Measurements from ENCODE around the gene AIG1. TPM values are rescaled to one million over a fixed set of nuclear protein-coding genes. Genes with fewer than 3 reads are reported as not detected.
"Not testable (repeated sequence)": the region's sequence is repeated elsewhere in the genome, so short reads cannot be mapped to it uniquely, and the experiment has no call there.

AIG1 gene
- total RNA-seq, 2 experiments from 2014 or later: 21.2 to 22.8 TPM

DNA sequence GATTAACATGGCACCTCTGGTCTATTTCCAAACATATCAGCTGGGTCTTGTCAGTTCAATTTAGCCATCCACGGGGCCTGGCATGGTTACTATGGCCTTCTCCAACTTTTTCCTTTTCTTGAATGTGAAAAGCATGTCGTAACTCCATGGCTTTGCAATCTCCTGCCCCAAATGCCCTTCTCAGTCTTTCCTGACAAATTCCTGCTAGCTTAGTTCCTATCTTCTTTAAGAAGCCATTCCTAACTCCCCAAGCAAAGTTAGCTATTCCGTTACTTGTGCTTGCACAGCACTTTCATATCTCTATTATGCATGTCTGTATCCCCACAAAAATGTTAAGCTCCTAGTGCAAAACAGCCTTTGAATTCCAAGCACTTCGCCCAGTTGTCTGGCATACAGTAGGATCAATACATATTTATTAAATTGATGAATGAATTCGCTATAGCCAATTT is 105.6 kb downstream of the AIG1 start:
- Mint-ChIP-seq H3K9me3 (ENCODE audit: low read depth) (no peaks in the 10 kb centered on the region), H3K27me3 (no peaks in the 10 kb centered on the region), H3K27ac (no peak overlapping the region), H3K4me3 (no peak overlapping the region), H3K36me3 (ENCODE audit: low read depth) (peaks cover 13% of the 10 kb centered on the region), H3K4me1 (no peaks in the 10 kb centered on the region)
- ChIA-PET POLR2A (no interaction called here), CTCF (interaction anchor here (0.7 kb wide), 1 partner anchor 77 kb away, joined by 4 read pairs; no protein-coding TSS in a partner anchor)
- DNase-seq (no peak), ATAC-seq (no peak)
- intact Hi-C loops (cut with DNase I, micrococcal nuclease): no loop called here

DNA sequence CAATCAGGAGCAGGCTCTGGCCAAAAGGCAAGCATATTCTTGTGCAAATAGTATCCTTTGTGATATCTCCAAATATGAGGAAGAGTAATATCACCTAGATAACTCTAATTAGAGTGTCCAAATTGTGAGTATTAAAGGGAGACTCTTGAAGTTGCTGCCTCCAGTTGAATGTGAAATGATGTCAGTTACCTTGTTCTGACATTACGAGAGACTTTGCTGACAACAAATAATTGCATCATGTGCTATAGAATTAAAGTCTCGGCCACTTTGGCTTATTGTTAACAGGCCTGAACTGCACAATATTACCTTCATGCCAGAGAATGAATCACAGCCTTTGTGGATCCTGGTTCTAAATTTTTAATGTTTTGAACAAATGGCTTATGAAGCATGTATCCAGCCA is 106.5 kb downstream of the AIG1 start:
- ATAC-seq: no peak
- no peaks in the 10 kb centered on the region for H3K4me1 Mint-ChIP-seq
- ChIA-PET POLR2A (no interaction called here), CTCF (no interaction called here)
- H3K27ac Mint-ChIP-seq: no peak overlapping the region
- H3K4me3 Mint-ChIP-seq: no peak overlapping the region
- DNase-seq: no peak
- H3K9me3 Mint-ChIP-seq (ENCODE audit: low read depth): peaks cover 6% of the 10 kb centered on the region
- intact Hi-C loops (cut with DNase I, micrococcal nuclease): no loop called here
- no peaks in the 10 kb centered on the region for H3K27me3 Mint-ChIP-seq
- peaks cover 20% of the 10 kb centered on the region for H3K36me3 Mint-ChIP-seq (ENCODE audit: low read depth)

DNA sequence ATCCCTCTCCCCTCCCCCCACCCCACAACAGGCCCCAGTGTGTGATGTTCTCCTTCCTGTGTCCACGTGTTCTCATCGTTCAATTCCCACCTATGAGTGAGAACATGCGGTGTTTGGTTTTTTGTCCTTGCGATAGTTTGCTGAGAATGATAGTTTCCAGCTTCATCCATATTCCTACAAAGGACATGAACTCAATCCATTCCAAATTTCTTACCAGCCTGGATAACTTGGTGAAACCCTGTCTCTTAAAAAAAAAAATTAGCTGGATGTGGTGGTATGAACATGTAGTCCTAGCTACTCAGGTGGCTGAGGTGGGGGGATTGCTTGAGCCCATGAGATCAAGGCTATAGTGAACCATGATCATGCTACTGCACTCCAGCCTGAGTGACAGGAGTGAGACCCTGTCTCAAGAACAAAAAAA is 107.7 kb downstream of the AIG1 start:
- H3K27ac Mint-ChIP-seq; H3K4me1 Mint-ChIP-seq; DNase-seq; intact Hi-C loops (cut with DNase I, micrococcal nuclease); POLR2A ChIA-PET; ATAC-seq; H3K27me3 Mint-ChIP-seq; H3K4me3 Mint-ChIP-seq: not testable (repeated sequence)
- H3K9me3 Mint-ChIP-seq (ENCODE audit: low read depth): peaks cover 11% of the 10 kb centered on the region
- peaks cover 29% of the 10 kb centered on the region for H3K36me3 Mint-ChIP-seq (ENCODE audit: low read depth)
- CTCF ChIA-PET: interaction anchor here (0.6 to 1.6 kb wide), 4 partner anchors 9 to 155 kb away, joined by 3 to 8 read pairs (median 4); no protein-coding TSS in a partner anchor

DNA sequence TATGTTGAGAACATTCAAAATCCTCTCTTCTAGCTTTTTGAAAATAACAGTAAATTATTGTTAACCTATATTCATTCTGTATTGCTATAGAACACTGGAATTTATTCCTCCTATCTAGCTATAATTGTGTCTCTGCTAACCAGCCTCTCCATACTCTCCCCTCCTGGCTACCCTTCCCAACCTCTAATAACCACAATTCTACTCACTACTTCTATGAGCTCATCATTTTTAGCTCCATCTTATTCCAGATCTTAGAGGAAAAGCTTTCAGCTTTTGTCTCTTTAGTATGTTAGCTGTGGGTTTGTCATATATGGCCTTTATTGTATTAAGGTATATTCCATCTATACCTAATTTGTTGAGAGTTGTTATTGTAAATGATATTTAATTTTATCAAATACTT is 108.8 kb downstream of the AIG1 start:
- no peak for ATAC-seq
- no peak overlapping the region for H3K4me3 Mint-ChIP-seq
- no peaks in the 10 kb centered on the region for H3K4me1 Mint-ChIP-seq
- CTCF ChIA-PET: interaction anchor here (1.1 to 1.6 kb wide), 2 partner anchors 10 to 12 kb away, joined by 4 to 8 read pairs; no protein-coding TSS in a partner anchor
- no peak overlapping the region for H3K27ac Mint-ChIP-seq
- no peak for DNase-seq
- POLR2A ChIA-PET: interaction anchor here (0.5 kb wide), 1 partner anchor 336 kb away, joined by 4 read pairs; no protein-coding TSS in a partner anchor
- intact Hi-C loops (cut with DNase I, micrococcal nuclease): no loop called here
- peaks cover 12% of the 10 kb centered on the region for H3K9me3 Mint-ChIP-seq (ENCODE audit: low read depth)
- H3K27me3 Mint-ChIP-seq: no peaks in the 10 kb centered on the region
- H3K36me3 Mint-ChIP-seq (ENCODE audit: low read depth): peaks cover 35% of the 10 kb centered on the region

DNA sequence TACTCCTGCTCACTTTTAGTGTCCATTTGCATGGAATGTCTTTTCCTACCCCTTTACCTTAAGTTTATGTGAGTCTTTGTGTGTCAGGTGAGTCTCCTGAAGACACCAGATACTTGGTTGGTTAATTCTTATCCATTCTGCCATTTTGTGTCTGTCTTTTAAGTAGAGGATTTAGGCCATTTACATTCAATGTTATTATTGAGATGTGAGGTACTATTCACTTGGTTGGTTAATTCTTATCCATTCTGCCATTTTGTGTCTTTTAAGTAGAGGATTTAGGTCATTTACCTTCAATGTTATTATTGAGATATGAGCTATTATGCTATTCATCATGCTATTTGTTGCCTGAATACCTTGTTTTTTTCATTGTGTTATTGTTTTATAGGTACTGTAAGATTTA is 113.8 kb downstream of the AIG1 start:
- intact Hi-C loops (cut with DNase I, micrococcal nuclease): no loop called here
- CTCF ChIA-PET: interaction anchor here (0.9 to 1.4 kb wide), 2 partner anchors 12 to 14 kb away, joined by 3 to 4 read pairs; no protein-coding TSS in a partner anchor
- peaks cover 46% of the 10 kb centered on the region for H3K36me3 Mint-ChIP-seq (ENCODE audit: low read depth)
- H3K27me3 Mint-ChIP-seq: no peaks in the 10 kb centered on the region
- POLR2A ChIA-PET: no interaction called here
- no peak for DNase-seq
- no peak overlapping the region for H3K27ac Mint-ChIP-seq
- no peak for ATAC-seq
- H3K4me1 Mint-ChIP-seq: no peaks in the 10 kb centered on the region
- H3K9me3 Mint-ChIP-seq (ENCODE audit: low read depth): peaks cover 19% of the 10 kb centered on the region
- no peak overlapping the region for H3K4me3 Mint-ChIP-seq

DNA sequence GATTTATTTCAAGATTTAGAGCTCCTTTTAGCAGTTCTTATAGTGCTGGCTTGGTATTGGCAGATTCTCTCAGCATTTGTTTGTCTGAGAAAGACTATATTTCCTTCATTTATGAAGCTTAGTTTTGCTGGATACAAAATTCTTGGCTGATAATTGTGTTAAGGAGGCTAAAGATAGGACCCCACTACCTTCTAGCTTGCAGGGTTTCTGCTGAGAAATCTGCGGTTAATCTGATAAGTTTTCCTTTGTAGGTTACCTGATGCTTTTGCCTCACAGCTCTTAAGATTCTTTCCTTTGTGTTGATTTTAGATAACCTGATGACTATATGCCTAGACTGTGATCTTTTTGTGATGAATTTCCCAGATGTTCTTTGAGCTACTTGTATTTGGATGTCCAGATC is 114.3 kb downstream of the AIG1 start:
- intact Hi-C loops (cut with DNase I, micrococcal nuclease): no loop called here
- POLR2A ChIA-PET: no interaction called here
- Mint-ChIP-seq H3K36me3 (ENCODE audit: low read depth) (peaks cover 46% of the 10 kb centered on the region), H3K4me1 (no peaks in the 10 kb centered on the region), H3K4me3 (no peak overlapping the region), H3K9me3 (ENCODE audit: low read depth) (peaks cover 19% of the 10 kb centered on the region), H3K27me3 (no peaks in the 10 kb centered on the region), H3K27ac (no peak overlapping the region)
- DNase-seq (no peak), ATAC-seq (no peak)
- CTCF ChIA-PET: interaction anchor here (0.8 to 1.7 kb wide), 5 partner anchors 12 to 484 kb away, joined by 3 to 4 read pairs (median 3); no protein-coding TSS in a partner anchor

DNA sequence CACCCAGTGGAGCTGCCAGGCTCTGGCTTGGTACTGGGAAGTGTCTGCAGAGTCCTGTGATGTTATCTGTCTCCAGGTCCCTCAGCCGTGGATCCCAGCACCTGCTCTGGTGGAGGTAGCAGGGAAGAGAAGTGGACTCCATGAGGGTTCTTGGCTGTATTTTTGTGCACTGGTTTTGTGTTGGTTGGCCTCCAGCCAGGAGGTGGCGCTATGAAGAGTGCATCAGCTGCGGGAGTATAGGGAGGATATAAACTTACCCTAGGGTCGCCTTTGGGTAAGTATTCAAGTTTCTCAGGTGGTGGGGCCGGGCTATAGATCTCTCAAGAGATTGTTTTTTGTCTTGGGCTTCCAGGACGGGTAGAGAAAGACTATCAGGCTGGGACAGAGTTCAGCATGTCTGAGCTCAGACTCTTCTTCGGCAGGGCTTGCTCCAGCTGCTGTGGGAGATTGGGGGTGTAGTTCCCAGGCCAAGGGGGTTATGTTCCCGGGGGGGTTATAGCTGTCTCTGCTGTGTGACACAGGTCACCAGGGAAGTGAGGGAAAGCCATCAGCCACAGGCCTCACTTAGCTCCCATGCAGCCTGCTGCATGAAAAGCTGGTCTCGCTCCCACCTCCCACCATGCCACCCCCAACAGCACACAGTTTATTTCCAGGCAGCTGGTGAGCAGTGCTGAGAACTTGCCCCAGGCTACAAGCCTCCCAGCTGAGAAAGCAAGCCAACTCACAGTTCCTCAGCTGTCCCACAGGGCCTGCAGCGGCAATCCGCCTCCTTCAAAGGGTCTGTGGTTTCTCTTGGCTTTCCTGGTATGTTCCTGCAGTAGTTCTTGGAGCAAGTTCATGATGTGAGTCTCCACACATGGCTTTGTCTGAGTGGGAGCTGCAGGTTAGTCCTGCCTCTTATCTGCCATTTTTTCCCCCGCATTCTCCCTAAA is 115.7 kb downstream of the AIG1 start:
- ChIA-PET POLR2A (interaction anchor here (0.6 kb wide), 1 partner anchor 49 kb away, joined by 9 read pairs; no protein-coding TSS in a partner anchor), CTCF (interaction anchor here (0.6 to 1.7 kb wide), 6 partner anchors 10 to 1038 kb away, joined by 3 to 4 read pairs (median 3); no protein-coding TSS in a partner anchor)
- Mint-ChIP-seq H3K27me3 (no peaks in the 10 kb centered on the region), H3K36me3 (ENCODE audit: low read depth) (peaks cover 46% of the 10 kb centered on the region), H3K4me1 (no peaks in the 10 kb centered on the region), H3K4me3 (no peak overlapping the region), H3K9me3 (ENCODE audit: low read depth) (peaks cover 19% of the 10 kb centered on the region), H3K27ac (no peak overlapping the region)
- intact Hi-C loops (cut with DNase I, micrococcal nuclease): no loop called here
- ATAC-seq (no peak), DNase-seq (peak; percentile 12)

DNA sequence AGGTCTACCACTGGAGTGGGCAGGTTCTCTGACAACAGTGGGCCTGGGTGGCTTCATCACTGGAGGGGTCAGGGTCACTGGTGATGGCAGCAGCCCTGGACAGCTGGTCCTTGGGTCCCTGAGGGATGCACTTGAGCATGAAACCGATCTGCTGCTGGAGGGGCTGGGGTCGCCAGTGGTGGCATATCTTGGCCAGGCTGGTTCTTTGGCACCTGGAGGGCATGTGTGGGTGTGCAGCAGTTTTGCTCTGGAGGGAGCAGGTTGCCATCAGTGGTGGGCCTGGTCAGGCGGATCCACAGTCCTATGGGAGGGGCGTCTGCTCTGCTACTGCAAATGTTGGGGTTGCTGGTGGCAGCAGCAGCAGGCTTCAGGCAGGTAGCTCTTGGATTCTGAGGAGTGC is 117.0 kb downstream of the AIG1 start:
- intact Hi-C loops (cut with DNase I, micrococcal nuclease): no loop called here
- ChIA-PET CTCF (no interaction called here), POLR2A (no interaction called here)
- Mint-ChIP-seq H3K27me3 (no peaks in the 10 kb centered on the region), H3K9me3 (ENCODE audit: low read depth) (peaks cover 12% of the 10 kb centered on the region), H3K36me3 (ENCODE audit: low read depth) (peaks cover 34% of the 10 kb centered on the region), H3K4me3 (no peak overlapping the region), H3K4me1 (no peaks in the 10 kb centered on the region), H3K27ac (no peak overlapping the region)
- DNase-seq (no peak), ATAC-seq (no peak)

DNA sequence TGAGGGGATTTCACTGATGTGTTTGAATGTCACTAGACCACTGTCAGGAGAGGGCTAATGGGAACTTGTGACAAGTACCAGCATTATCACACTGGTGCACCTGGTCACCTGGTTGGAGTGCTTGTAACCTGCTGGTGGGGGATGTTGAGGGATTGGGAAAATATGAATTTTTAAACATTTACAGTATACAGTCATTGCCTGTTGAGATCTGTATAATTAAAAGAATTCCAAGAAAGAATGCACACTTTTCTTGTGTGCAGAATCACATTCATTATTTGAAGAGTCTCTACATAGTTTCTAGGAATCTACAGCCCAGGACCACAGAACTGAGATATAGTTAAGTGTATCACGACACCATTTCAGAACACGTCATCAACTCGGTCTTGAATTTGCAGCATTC is 118.4 kb downstream of the AIG1 start:
- no peaks in the 10 kb centered on the region for H3K27me3 Mint-ChIP-seq
- intact Hi-C loops (cut with DNase I, micrococcal nuclease): no loop called here
- H3K4me1 Mint-ChIP-seq: no peaks in the 10 kb centered on the region
- DNase-seq (no peak), ATAC-seq (no peak)
- peaks cover 25% of the 10 kb centered on the region for H3K36me3 Mint-ChIP-seq (ENCODE audit: low read depth)
- ChIA-PET POLR2A (no interaction called here), CTCF (no interaction called here)
- peaks cover 8% of the 10 kb centered on the region for H3K9me3 Mint-ChIP-seq (ENCODE audit: low read depth)
- H3K27ac Mint-ChIP-seq: no peak overlapping the region
- H3K4me3 Mint-ChIP-seq: no peak overlapping the region

DNA sequence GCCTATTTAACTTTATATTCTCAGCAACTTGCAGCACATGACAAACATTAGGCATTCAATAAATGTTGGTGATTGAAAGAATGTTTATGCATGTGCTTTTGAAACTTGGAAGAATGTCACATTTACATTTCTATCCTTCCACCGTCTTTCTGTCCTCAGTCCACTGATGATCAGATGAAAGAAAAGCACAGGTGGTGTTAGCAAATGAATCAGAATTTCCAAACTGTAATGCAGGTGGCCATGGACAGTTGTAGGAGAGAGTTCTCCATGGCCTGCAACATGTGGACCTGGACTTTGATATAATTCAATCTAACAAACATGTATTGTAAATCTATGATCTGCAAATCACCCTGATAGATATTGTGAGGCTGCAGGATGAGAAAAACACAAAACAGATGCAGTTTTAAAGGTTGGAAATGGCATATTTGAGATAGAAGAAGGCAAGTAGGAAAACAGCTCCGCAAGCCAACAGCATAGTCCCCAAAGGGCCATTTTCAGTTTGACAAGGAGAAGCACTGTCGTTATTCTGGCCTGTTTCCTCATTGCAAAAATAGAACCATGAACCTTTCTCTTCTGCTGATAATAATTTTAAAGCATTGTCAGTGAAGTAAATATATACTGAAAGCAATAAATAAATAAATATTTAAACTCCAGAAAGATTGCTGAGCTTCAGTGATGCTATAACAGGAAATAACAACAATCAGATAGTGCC is 119.4 kb downstream of the AIG1 start:
- Mint-ChIP-seq H3K4me3 (no peak overlapping the region), H3K4me1 (no peaks in the 10 kb centered on the region), H3K36me3 (ENCODE audit: low read depth) (peaks cover 19% of the 10 kb centered on the region), H3K27me3 (no peaks in the 10 kb centered on the region), H3K27ac (no peak overlapping the region), H3K9me3 (ENCODE audit: low read depth) (peaks cover 3% of the 10 kb centered on the region)
- ATAC-seq (no peak), DNase-seq (no peak)
- CTCF ChIA-PET: interaction anchor here (0.5 kb wide), 1 partner anchor 490 kb away, joined by 3 read pairs; no protein-coding TSS in a partner anchor
- intact Hi-C loops (cut with DNase I, micrococcal nuclease): no loop called here
- POLR2A ChIA-PET: no interaction called here

DNA sequence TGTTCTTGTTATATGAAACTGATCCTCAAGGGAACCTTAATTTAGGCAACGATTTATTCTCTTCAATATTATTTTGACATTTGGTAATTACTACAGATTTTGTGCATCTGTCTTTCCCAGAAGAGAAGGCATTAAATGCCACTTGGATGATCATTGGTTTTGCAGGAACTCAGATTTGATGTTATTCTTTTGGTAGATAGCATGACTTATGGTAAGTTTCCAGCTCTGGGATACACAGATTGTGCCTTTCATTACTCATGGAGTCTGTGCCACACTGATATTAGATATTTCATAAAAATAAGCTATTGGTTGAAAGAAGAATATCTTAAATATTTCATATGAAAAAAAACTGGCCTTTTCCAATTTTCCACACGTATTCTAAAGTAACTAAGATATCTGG is 120.1 kb downstream of the AIG1 start:
- Mint-ChIP-seq H3K27me3 (no peaks in the 10 kb centered on the region), H3K4me3 (no peak overlapping the region), H3K27ac (no peak overlapping the region), H3K36me3 (ENCODE audit: low read depth) (peaks cover 14% of the 10 kb centered on the region), H3K4me1 (no peaks in the 10 kb centered on the region), H3K9me3 (ENCODE audit: low read depth) (no peaks in the 10 kb centered on the region)
- ChIA-PET CTCF (interaction anchor here (0.5 to 1.5 kb wide), 2 partner anchors 12 to 490 kb away, joined by 3 to 4 read pairs; no protein-coding TSS in a partner anchor), POLR2A (no interaction called here)
- intact Hi-C loops (cut with DNase I, micrococcal nuclease): no loop called here
- ATAC-seq: no peak
- DNase-seq: no peak

Measured in activated CD4-positive, alpha-beta T cell treated with anti-CD3 and anti-CD28 coated beads for 36 hours (primary cell).